ENCODE results near the gene TMEM26. TPM values are rescaled to one million over a fixed set of nuclear protein-coding genes. Genes with fewer than 3 reads are reported as not detected.

The TMEM26 gene
- total and polyA plus RNA-seq, 2 of the 8 experiments (the other 6 are each of a cell fraction or from before 2014, with no cell fraction given) = 1.6 to 2.8 TPM

GRCh38 chr10:61500460-61500859 lies 47.3 kb upstream of the TMEM26 start:
- Histone ChIP-seq H4K8ac (ENCODE audit: extremely low read depth, insufficient read depth, low read length) (no peak overlapping the region), H3K18ac (ENCODE audit: extremely low read depth, low read length) (no peak overlapping the region), H3K23ac (ENCODE audit: insufficient read length) (no peak overlapping the region), H2BK120ac (replicated peaks; ENCODE audit: low read depth, low read length) (no peak overlapping the region), H2BK5ac (ENCODE audit: low read depth, low read length) (no peak overlapping the region), H3K9me3 (ENCODE audit: insufficient read depth in 2 of 2, low read depth in 1 of 2, low read length in 1 of 2) (no peaks in the 10 kb centered on the region), H3K4me3 (ENCODE audit: extremely low read depth in 1 of 4, insufficient read depth in 2 of 4, low read depth in 3 of 4, low read length in 4 of 4) (no peak overlapping the region), H3K14ac (ENCODE audit: insufficient read length) (no peak overlapping the region), H3K79me1 (ENCODE audit: low read depth, low read length) (no peaks in the 10 kb centered on the region), H3K9ac (replicated peaks in 1 of 4; ENCODE audit: extremely low read depth in 1 of 4, low read depth in 3 of 4, low read length in 3 of 4) (no peak overlapping the region), H2BK15ac (ENCODE audit: low read length) (no peak overlapping the region), H3K4me1 (replicated peaks in 1 of 4; ENCODE audit: control insufficient read depth in 3 of 4, insufficient read depth in 4 of 4, low read length in 3 of 4) (no peaks in the 10 kb centered on the region), H4K5ac (ENCODE audit: insufficient read length, low read depth, low read length) (no peak overlapping the region), H3K79me2 (ENCODE audit: control insufficient read depth in 1 of 2, insufficient read depth in 2 of 2, low read length in 2 of 2) (no peaks in the 10 kb centered on the region), H3K36me3 (ENCODE audit: control insufficient read depth in 2 of 4, insufficient read depth in 4 of 4, low read length in 3 of 4) (no peaks in the 10 kb centered on the region), H3K27ac (ENCODE audit: low read depth, low read length) (no peak overlapping the region), H3K4ac (replicated peaks; ENCODE audit: insufficient read length, low read depth, low read length) (no peak overlapping the region), H4K91ac (replicated peaks; ENCODE audit: insufficient read length, low read length) (no peak overlapping the region), H2AFZ (ENCODE audit: low read length) (no peak overlapping the region), H2BK20ac (ENCODE audit: low read length) (no peak overlapping the region), H3K27me3 (replicated peaks in 1 of 4; ENCODE audit: control insufficient read depth in 3 of 4, extremely low read depth in 1 of 4, insufficient read depth in 3 of 4, low read length in 3 of 4) (no peaks in the 10 kb centered on the region), H2BK12ac (ENCODE audit: low read depth, low read length) (no peak overlapping the region), H3K56ac (replicated peaks; ENCODE audit: insufficient read length, low read depth, low read length) (no peak overlapping the region), H3K4me2 (ENCODE audit: insufficient read depth in 1 of 2, low read depth in 2 of 2, low read length in 2 of 2) (no peak overlapping the region), H2AK5ac (ENCODE audit: low read depth, low read length) (no peak overlapping the region), H3K23me2 (ENCODE audit: low read depth, low read length) (no peaks in the 10 kb centered on the region), H4K20me1 (replicated peaks in 1 of 2; ENCODE audit: control insufficient read depth in 1 of 2, insufficient read depth in 2 of 2, low read length in 2 of 2) (no peaks in the 10 kb centered on the region)
- ChIA-PET POLR2A (ENCODE audit: partially characterized antibody) (no interaction called here), CTCF (ENCODE audit: partially characterized antibody) (no interaction called here)
- FAIRE-seq = no peak
- TF ChIP-seq NRF1 (IDR thresholded peaks at IDR 0.05; ENCODE audit: low read depth, low read length) (no peak), RNF2 (IDR thresholded peaks at IDR 0.05; ENCODE audit: borderline replicate concordance, low read depth, low read length, missing control alignments, poor library complexity, severe bottlenecking) (no peak), CEBPB (IDR thresholded peaks at IDR 0.05; ENCODE audit: low read depth, low read length) (no peak)
- no peak for DNase-seq (ENCODE audit: low read depth in 1 of 2, low spot score in 2 of 2)
